Prostate gland (tissue), 2 donors: ENCODE data around the gene PODXL2. TPM values are rescaled to one million over a fixed set of nuclear protein-coding genes. Genes with fewer than 3 reads are reported as not detected.

Experiments used
- DNase-seq: peaks from one replicate; pipeline ENCODE4 v3.0.0-alpha.2; 2019; ENCODE audit warnings: low spot score
- H3K27ac ChIP-seq, 2 donors: fragments of 200-600 bp; sonication (generic); 2 replicates each; pipeline ENCODE4 v1.5.1; 2017 to 2019
- H3K27me3 ChIP-seq: fragments of 200-600 bp; sonication (generic); replicated peaks from 2 replicates; pipeline ENCODE4 v1.5.1; 2019; ENCODE audit not compliant: insufficient read depth
- H3K36me3 ChIP-seq, 2 donors: fragments of 200-600 bp; sonication (generic); 1 replicate in 1 of 2; 2 replicates in 1 of 2; pipeline versions ENCODE4 v1.5.1 to v1.8.1; 2017 to 2019
- H3K4me1 ChIP-seq: fragments of 200-600 bp; sonication (generic); replicated peaks from 2 replicates; pipeline ENCODE4 v1.5.1; 2019
- H3K4me3 ChIP-seq, 2 donors: fragments of 200-600 bp; sonication (generic); 2 replicates each; pipeline ENCODE4 v1.5.1; 2017 to 2019
- H3K9me3 ChIP-seq: fragments of 200-600 bp; sonication (generic); 2 replicates; pipeline ENCODE4 v1.5.1; 2017
- CTCF ChIP-seq, 4 experiments: fragments of 200-600 bp in 2 of 4; fragments of 450-650 bp in 2 of 4; sonication (generic) in 2 of 4; IDR thresholded peaks; 1 replicate in 3 of 4; 2 replicates in 1 of 4; pipeline ENCODE4 v1.5.1; 2016 to 2019; ENCODE audit warnings: antibody characterized with exemption in 4 of 4, mild to moderate bottlenecking in 2 of 4, moderate library complexity in 2 of 4
- POLR2A ChIP-seq: fragments of 450-650 bp; IDR thresholded peaks from one replicate; pipeline ENCODE4 v1.6.1; 2016; ENCODE audit warnings: antibody characterized with exemption, mild to moderate bottlenecking
- POLR2AphosphoS5 ChIP-seq: sonication (generic); formaldehyde crosslinking; IDR thresholded peaks from one replicate; pipeline ENCODE4 v1.6.1; 2017; ENCODE audit warnings: antibody characterized with exemption
- WGBS: methylation state at CpG from one replicate; pipeline ENCODE4 v1.1.5; 2018; 5-methylcytosine and 5-hydroxymethylcytosine counted together
- intact Hi-C: fragments of 100-400 bp; cut with DNase I; formaldehyde crosslinking; loops from one replicate; pipeline ENCODE4 v1.14.2; 2022
- total RNA-seq, 2 donors: library from RNA; depleted of rRNA; stranded (reverse); fragments of >200 nt; gene quantifications; one replicate each; pipeline ENCODE4 v1.1.0, GENCODE V29; 2016

Gene PODXL2
- total RNA-seq, 2 donors from 2014 or later, result 63.9 to 73.7 TPM

DNA sequence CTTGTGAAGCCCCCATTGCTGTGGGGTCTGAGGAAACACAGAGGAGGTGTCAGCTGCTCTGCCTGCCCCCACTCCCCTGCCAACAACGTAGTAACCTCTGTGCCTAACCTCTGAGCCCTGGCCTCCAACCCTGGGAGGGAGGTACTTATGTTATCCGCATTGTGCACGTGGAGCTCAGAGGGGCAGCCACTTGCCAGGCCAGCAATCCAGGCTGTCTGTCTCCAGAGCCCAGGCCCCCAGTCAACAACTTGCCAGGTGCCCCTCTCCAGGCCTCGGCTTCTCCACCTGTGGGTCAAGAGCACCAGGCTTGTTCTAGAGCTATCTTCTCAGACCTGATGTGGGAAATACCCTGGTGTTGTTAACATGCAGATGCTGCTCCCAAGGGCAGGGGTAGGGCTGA is 41.1 kb upstream of the PODXL2 start:
- Histone ChIP-seq H3K9me3 (no peaks in the 10 kb centered on the region), H3K4me3 (no peak overlapping the region), H3K36me3 (no peaks in the 10 kb centered on the region), H3K27ac (no peak overlapping the region), H3K27me3 (no peaks in the 10 kb centered on the region), H3K4me1 (peaks cover 16% of the 10 kb centered on the region)
- intact Hi-C loops, result no loop called here
- no peak for TF ChIP-seq POLR2AphosphoS5
- WGBS, result 87% methylated on average over 4 of the region's 4 CpGs
- no peak for DNase-seq

- peak overlapping the region; percentile 56 to 98 for H3K4me3 ChIP-seq
- no peaks in the 10 kb centered on the region for H3K27me3 ChIP-seq
- H3K36me3 ChIP-seq, result no peaks in the 10 kb centered on the region
- peak overlapping the region; percentile 87 for H3K27ac ChIP-seq
- no peak for DNase-seq
- intact Hi-C loops, result no loop called here
- H3K4me1 ChIP-seq, result peaks cover 16% of the 10 kb centered on the region
- H3K9me3 ChIP-seq, result no peaks in the 10 kb centered on the region
- TF ChIP-seq POLR2A (no peak), CTCF (IDR thresholded peaks at IDR 0.05) (no peak), POLR2AphosphoS5 (no peak)
- 16% methylated on average over 12 of the region's 12 CpGs for WGBS
Measured at GRCh38 chr3:127588806-127589577, 40.0 kb upstream of the PODXL2 start.

DNA sequence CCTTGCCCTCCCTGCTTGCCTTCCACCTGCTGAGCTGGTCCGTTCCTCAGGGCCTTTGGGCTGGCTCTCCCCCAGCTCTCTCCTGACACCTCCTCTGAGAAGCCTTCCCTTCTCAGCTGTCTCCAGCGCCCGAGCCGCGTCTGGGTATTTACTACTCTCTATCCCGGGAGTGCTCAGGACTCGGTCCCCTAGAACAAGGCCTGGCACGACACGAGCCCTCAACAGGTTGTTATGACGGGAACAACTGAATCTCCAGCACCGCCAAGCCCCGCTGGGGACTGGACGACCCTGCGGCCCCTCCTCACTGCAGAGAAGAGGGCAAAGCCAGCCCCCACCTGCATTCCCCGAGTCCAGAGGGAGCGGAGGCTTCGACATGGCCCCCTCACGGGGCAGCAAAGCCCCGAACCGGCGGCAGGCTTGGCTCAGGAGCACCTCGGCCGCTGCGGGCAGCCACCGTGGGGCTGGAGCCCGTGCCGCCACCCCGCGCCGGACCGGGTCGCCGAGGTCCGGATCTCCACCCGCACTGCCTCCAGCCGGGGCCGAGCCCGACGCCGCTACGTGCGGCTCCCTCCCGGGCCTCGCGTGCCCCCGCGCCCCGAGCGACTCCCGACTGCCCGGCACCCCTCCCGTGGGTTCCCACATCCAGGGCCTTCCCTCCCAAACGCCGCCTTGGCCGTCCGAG is 39.2 kb upstream of the PODXL2 start:
- no peaks in the 10 kb centered on the region for H3K27me3 ChIP-seq
- intact Hi-C loops, result loop anchor here (10.0 kb wide), 1 partner anchor 225 kb away; no protein-coding TSS in a partner anchor
- peak overlapping the region; percentile 87 for H3K27ac ChIP-seq
- H3K9me3 ChIP-seq, result no peaks in the 10 kb centered on the region
- no peaks in the 10 kb centered on the region for H3K36me3 ChIP-seq
- peaks cover 16% of the 10 kb centered on the region for H3K4me1 ChIP-seq
- WGBS, result under 1% methylated on average over 56 of the region's 56 CpGs
- DNase-seq, result no peak
- peak overlapping the region; percentile 56 to 98 for H3K4me3 ChIP-seq
- no peak for TF ChIP-seq POLR2AphosphoS5
- TF ChIP-seq CTCF (IDR thresholded peaks at IDR 0.05), result no peak
- TF ChIP-seq POLR2A, result no peak

DNA sequence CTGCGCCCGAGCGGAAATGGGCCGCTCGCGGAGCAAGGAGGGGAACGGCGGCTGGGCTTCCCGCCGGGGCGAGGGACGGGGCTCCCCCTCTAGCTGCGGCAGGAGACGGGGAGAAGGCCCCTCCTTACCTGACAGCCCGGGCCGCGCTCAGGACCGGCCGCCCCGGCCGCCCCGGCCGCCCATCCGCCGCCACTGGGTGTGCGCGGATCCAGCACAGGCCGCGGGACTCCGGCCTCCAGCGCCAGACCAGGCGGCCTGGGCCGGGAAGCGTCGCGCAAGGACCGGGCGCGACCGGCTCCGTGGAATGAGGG is 38.7 kb upstream of the PODXL2 start:
- no peak for DNase-seq
- peaks cover 16% of the 10 kb centered on the region for H3K4me1 ChIP-seq
- 0% methylated on average over 19 of the region's 41 CpGs for WGBS

More for the DNA sequence above, 38.7 kb upstream of the PODXL2 start:
- Histone ChIP-seq H3K36me3 (no peaks in the 10 kb centered on the region), H3K4me3 (peak overlapping the region; percentile 56 to 98), H3K27ac (peak overlapping the region; percentile 87), H3K9me3 (no peaks in the 10 kb centered on the region), H3K27me3 (no peaks in the 10 kb centered on the region)
- TF ChIP-seq POLR2A, result no peak
- no peak for TF ChIP-seq POLR2AphosphoS5
- peak in 1 of 4 experiments; percentile 18 for TF ChIP-seq CTCF (IDR thresholded peaks at IDR 0.05)
- intact Hi-C loops, result loop anchor here (10.0 kb wide), 1 partner anchor 225 kb away; no protein-coding TSS in a partner anchor
